Measurements from ENCODE around the gene DESI2.
"Not testable (repeated sequence)": the region's sequence is repeated elsewhere in the genome, so short reads cannot be mapped to it uniquely, and the experiment has no call there.

Gene DESI2

DNA sequence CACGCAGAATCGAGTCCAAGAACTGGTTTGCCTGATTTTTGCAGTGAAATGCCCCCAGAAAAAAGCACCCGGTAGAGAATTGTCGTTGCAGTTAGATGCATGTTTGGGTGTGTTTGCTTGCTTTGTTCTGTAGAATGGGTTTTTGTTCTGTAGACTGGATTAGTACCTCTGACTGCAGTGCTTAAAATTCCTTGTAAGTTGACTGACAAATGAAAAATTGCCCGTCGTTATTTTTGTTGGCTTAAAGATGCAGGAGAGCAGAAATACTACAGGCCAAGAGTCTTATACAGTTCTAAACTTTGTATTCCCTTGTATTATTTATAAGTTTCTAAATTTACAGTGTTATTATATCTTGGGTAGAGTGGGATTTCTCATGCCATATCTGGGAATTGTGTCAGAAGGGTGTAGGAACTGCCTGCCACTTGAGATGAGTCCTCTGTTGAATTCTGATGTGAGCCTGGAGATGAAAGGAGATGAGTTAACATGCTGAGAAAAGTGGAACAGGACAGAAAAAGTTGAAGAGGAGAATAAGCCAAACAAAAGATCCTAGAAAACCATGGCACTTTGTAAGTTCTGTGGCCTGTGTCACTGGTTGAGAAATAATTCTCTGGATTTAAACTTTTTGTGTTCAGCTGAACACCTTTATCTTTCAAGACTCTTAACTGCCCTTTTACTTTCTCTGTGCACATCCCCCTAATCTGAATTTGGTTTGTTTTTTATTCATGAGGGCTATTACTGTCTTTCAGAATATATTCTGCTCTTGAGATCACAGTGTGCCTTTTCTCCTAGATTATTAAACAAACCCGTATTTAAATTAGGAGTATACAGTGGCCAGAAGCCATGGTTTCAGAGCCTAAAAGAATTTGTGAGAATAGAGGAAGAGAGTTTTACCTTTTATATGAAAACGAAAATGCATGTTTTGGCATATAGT, 1.4 kb downstream of the DESI2 start:
- no peak for DNase-seq (ENCODE audit: low read depth)

DNA sequence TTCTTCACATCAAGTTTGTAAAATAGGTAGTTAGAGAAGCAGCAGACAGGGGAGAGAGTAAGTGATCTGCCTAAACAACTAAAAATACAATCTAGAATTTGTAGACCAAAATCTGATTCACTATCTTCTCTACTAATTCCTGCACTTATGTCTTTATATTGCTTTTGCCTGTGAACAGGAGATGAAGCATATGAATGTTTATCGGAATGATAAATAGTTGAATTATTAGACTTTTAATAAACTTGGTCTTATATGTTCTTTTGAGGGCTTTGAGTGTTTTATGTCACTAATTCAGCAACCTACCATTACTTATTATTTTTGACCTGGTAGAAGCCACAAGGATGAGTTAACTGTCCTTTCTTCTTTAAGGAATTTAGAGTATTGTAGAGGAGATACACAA, 2.3 kb downstream of the DESI2 start:
- DNase-seq (ENCODE audit: low read depth), result no peak

DNA sequence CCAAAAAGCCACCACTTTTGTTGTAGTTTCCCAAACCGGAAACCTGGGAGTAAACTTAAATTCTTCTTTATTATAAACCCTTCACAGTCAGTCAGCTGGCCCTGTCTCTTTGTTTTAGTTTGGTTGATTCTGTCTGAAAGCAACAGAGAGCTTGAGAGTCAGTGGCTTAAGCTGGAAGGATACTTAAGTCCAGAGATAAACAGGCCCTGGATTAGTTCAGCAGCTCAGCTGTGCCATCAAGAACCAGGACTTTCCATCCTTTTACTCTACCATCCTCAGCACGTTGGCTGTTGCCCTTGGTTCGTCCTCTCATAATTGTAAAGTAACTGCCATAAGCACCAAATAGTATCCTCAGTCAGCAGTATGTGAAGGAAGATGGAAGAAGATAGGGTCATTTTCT, 4.5 kb downstream of the DESI2 start:
- DNase-seq (ENCODE audit: low read depth), result no peak

GRCh38 chr1:244659694-244660093, 6.8 kb downstream of the DESI2 start:
- no peak for DNase-seq (ENCODE audit: low read depth)

- no peak for DNase-seq (ENCODE audit: low read depth)
Observed at GRCh38 chr1:244660595-244660994, 7.7 kb downstream of the DESI2 start.

GRCh38 chr1:244661569-244662312, 8.8 kb downstream of the DESI2 start:
- DNase-seq (ENCODE audit: low read depth), result not testable (repeated sequence)

DNA sequence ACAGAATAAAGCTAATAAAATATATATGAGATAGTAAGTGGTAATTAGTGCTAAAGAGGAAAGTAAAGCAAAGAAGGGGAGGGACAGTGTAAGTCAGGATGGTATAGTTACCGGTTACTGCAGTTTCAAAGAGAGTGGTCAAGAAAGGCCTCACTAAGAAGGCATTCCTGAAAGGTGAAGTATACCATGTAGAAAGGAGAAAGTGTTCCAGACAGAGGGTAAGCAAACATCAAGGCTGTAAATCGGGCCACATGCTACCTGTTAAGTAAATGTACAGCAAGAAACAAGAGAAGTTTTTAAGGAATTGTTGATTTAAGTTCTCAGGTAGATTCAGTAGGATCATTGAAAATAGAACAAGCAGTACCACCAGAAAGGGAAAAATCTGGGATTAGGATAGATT, 9.7 kb downstream of the DESI2 start:
- no peak for DNase-seq (ENCODE audit: low read depth)

GRCh38 chr1:244664353-244664752, 11.4 kb downstream of the DESI2 start:
- DNase-seq (ENCODE audit: low read depth), result no peak

- no peak for DNase-seq (ENCODE audit: low read depth)
Observed at GRCh38 chr1:244665771-244666217, 12.9 kb downstream of the DESI2 start.

DNA sequence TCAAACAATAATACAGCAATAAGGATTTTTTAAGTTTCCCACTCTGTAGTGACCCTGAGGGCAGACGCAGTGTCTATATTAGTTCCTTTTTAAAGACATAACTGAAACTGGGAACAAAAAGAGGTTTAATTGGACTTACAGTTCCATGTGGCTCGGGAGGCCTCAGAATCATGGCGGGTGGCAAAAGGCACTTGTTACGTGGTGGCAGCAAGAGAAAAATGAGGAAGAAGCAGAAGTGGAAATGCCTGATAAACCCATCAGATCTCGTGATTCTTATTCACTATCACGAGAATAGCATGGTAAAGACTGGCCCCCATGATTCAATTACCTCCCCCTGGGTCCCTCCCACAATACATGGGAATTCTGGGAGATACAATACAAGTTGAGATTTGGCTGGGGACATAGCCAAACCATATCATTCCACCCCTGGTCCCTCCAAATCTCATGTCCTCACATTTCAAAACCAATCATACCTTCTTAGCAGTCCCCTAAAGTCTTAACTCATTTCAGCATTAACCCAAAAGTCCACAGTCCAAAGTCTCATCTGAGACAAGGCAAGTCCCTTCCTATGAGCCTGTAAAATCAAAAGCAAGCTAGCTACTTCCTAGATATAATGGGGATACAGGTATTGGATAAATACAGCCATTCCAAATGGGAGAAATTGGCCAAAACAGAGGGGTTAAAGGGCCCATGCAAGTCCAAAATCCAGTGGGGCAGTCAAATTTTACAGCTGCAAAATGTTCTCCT, 13.9 kb downstream of the DESI2 start:
- DNase-seq (ENCODE audit: low read depth), result not testable (repeated sequence)

- no peak for DNase-seq (ENCODE audit: low read depth)
Observed at GRCh38 chr1:244667797-244668196, 14.9 kb downstream of the DESI2 start.

- no peak for DNase-seq (ENCODE audit: low read depth)
Observed at GRCh38 chr1:244672946-244673682, 20.2 kb downstream of the DESI2 start.

GRCh38 chr1:244674446-244674845, 21.5 kb downstream of the DESI2 start:
- no peak for DNase-seq (ENCODE audit: low read depth)

GRCh38 chr1:244675167-244675566, 22.2 kb downstream of the DESI2 start:
- no peak for DNase-seq (ENCODE audit: low read depth)

- no peak for DNase-seq (ENCODE audit: low read depth)
Observed at GRCh38 chr1:244678697-244679096, 25.8 kb downstream of the DESI2 start.

- no peak for DNase-seq (ENCODE audit: low read depth)
Observed at GRCh38 chr1:244680667-244681066, 27.7 kb downstream of the DESI2 start.

DNA sequence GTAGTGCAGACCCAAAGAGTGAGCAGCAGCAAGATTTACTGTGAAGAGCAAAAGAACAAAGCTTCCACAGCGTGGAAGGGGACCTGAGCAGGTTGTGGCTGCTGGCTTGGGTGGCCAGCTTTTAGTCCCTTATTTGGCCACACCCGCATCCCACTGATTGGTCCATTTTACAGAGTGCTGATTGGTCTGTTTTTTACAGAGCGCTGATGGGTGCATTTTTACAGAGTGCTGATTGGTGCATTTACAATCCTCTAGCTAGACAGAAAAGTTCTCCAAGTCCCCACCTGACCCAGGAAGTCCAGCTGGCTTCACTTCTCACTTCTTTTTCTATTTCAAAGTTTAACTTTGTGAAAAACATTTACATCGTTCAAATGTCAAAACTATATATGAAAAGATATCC, 29.2 kb downstream of the DESI2 start:
- DNase-seq (ENCODE audit: low read depth), result not testable (repeated sequence)

DNA sequence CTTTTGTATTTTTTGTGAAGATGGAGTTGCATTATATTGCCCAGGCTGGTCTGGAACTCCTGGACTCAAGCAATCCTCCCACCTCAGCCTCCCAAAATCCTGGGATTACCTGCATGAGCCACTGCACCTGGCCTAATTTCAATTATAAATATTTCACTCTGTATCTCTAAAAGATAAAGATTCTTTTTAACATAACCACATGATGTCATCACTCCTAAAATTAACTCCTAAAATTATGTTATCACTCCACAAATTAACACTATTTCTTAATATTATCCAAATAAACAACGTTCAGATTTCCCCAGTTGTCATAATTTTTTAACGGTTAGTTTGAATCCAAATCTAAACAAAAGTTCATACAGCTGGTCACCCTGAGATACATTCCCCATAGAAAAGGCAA, 43.0 kb downstream of the DESI2 start:
- DNase-seq (ENCODE audit: low read depth), result no peak

GRCh38 chr1:244699741-244700140, 46.8 kb downstream of the DESI2 start:
- DNase-seq (ENCODE audit: low read depth), result no peak

DNA sequence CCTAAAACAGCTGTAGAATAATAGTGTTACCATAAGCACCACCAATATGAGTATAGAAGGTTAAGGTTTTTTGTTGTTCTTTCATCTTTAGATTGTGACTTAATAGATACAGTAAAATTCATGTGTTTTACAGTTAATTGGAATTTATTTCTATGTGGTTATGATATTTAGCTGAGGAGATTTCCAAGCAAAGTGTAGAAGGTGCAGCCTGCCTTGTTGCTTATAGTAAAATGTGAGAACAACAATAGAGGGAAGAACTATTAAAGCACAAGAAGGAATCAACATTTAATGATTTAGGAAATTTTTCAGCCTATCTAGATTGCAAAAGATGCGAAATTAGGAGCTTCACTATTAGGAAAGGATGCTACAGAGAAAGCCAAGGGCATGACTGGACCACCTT, 47.9 kb downstream of the DESI2 start:
- no peak for DNase-seq (ENCODE audit: low read depth)

GRCh38 chr1:244702620-244703019, 49.7 kb downstream of the DESI2 start:
- no peak for DNase-seq (ENCODE audit: low read depth)

GRCh38 chr1:244704107-244704506, 51.2 kb downstream of the DESI2 start:
- DNase-seq (ENCODE audit: low read depth), result no peak
